Gastrocnemius medialis (tissue), 4 donors: Measurements from ENCODE around the gene PLPP1. TPM values are rescaled to one million over a fixed set of nuclear protein-coding genes. Genes with fewer than 3 reads are reported as not detected.
A peak's percentile ranks its signal among the peaks of the same experiment; 100 is the strongest.

Source experiments
- ATAC-seq, 2 donors: fragments of 150-250 bp; one replicate each; pipeline ENCODE4 v1.9.1; 2016
- DNase-seq, 2 donors: peaks; one replicate each; pipeline ENCODE4 v3.0.0-alpha.2; 2019
- H3K27ac ChIP-seq, 4 donors: fragments of 200-600 bp; sonication (generic); 1 replicate in 1 of 4; 2 replicates in 3 of 4; pipeline ENCODE4 v1.5.1; 2016 to 2018; ENCODE audit warnings: mild to moderate bottlenecking in 2 of 4, moderate library complexity in 1 of 4
- H3K27me3 ChIP-seq, 3 donors: fragments of 200-600 bp; sonication (generic) in 2 of 3; 1 replicate in 1 of 3; 2 replicates in 2 of 3; pipeline versions ENCODE4 v1.5.1 to v1.6.0; 2016 to 2019; ENCODE audit warnings: mild to moderate bottlenecking in 1 of 3, moderate library complexity in 1 of 3
- H3K36me3 ChIP-seq, 2 donors: fragments of 200-600 bp; sonication (generic) in 1 of 2; one replicate each; pipeline ENCODE4 v1.5.1; 2017 to 2018
- H3K4me1 ChIP-seq, 2 donors: fragments of 200-600 bp; sonication (generic) in 1 of 2; one replicate each; pipeline ENCODE4 v1.5.1; 2016 to 2017; ENCODE audit warnings: mild to moderate bottlenecking in 2 of 2
- H3K4me3 ChIP-seq, 4 donors: fragments of 200-600 bp; sonication (generic) in 3 of 4; 1 replicate in 1 of 4; 2 replicates in 3 of 4; pipeline ENCODE4 v1.5.1; 2016 to 2019; ENCODE audit warnings: mild to moderate bottlenecking in 2 of 4
- H3K9me3 ChIP-seq, 3 donors: fragments of 200-600 bp; sonication (generic) in 2 of 3; 1 replicate in 1 of 3; 2 replicates in 2 of 3; pipeline ENCODE4 v1.5.1; 2016 to 2019
- CTCF ChIP-seq, 5 experiments: fragments of 450-650 bp in 3 of 5; fragments of 200-600 bp in 2 of 5; sonication (generic) in 2 of 5; IDR thresholded peaks in 4 of 5; conservative IDR thresholded peaks in 1 of 5; 1 replicate in 4 of 5; 2 replicates in 1 of 5; pipeline ENCODE4 v1.5.1; 2016 to 2019; ENCODE audit warnings: antibody characterized with exemption in 5 of 5, mild to moderate bottlenecking in 3 of 5, moderate library complexity in 3 of 5
- POLR2A ChIP-seq, 2 donors: fragments of 450-650 bp; IDR thresholded peaks; one replicate each; pipeline ENCODE4 v1.6.1; 2017; ENCODE audit warnings: antibody characterized with exemption in 2 of 2, mild to moderate bottlenecking in 2 of 2, moderate library complexity in 2 of 2
- in situ Hi-C, 4 donors: fragments of 200-750 bp; cut with MboI; loops; one replicate each; pipeline versions ENCODE4 v1.15.0 to v1.8.0; 2017; ENCODE audit warnings: low sequenced_read_pairs in 4 of 4
- intact Hi-C: fragments of 100-400 bp; cut with DNase I; formaldehyde crosslinking; loops from one replicate; pipeline ENCODE4 v1.15.1; 2023; ENCODE audit warnings: low total_unique reads
- total RNA-seq, 4 donors: library from RNA; depleted of rRNA; stranded (reverse); fragments of >200 nt; gene quantifications; one replicate each; pipeline versions ENCODE4 v1.1.0 to v1.2.3, GENCODE V29; 2016

Gene PLPP1
- total RNA-seq, 4 donors from 2014 or later = 79.8 to 147 (median 91.5) TPM

- H3K27me3 ChIP-seq = no peaks in the 10 kb centered on the region
- no peaks in the 10 kb centered on the region for H3K36me3 ChIP-seq
- H3K27ac ChIP-seq = peak overlapping the region; percentile 57 to 78 (median 64)
- intact Hi-C loops = loop anchor here (5.0 kb wide), 1 partner anchor 40 kb away; no protein-coding TSS in a partner anchor
- no peaks in the 10 kb centered on the region for H3K9me3 ChIP-seq
- TF ChIP-seq CTCF (IDR thresholded peaks at IDR 0.05 in 4 of 5, conservative IDR thresholded peaks at IDR 0.05 in 1 of 5) = no peak
- no peak for TF ChIP-seq POLR2A (IDR thresholded peaks at IDR 0.05)
- peaks cover 28 to 41% of the 10 kb centered on the region in 2 donors for H3K4me1 ChIP-seq
- peak; percentile 28 to 56 for DNase-seq
- H3K4me3 ChIP-seq = no peak overlapping the region
- peak; percentile 83 to 91 for ATAC-seq
- in situ Hi-C loops = no loop called here
These were observed 42.7 kb upstream of the PLPP1 start for GRCh38 chr5:55577353-55578060.

GRCh38 chr5:55576661-55577060 lies 41.9 kb upstream of the PLPP1 start:
- no peak for DNase-seq
- Histone ChIP-seq H3K4me1 (peaks cover 28 to 41% of the 10 kb centered on the region in 2 donors), H3K9me3 (no peaks in the 10 kb centered on the region), H3K36me3 (no peaks in the 10 kb centered on the region), H3K4me3 (no peak overlapping the region), H3K27me3 (no peaks in the 10 kb centered on the region), H3K27ac (peak overlapping the region; percentile 57 to 78 (median 64))
- ATAC-seq = no peak
- TF ChIP-seq POLR2A (IDR thresholded peaks at IDR 0.05) (no peak), CTCF (IDR thresholded peaks at IDR 0.05 in 4 of 5, conservative IDR thresholded peaks at IDR 0.05 in 1 of 5) (no peak)
- in situ Hi-C loops = no loop called here
- intact Hi-C loops = loop anchor here (5.0 kb wide), 1 partner anchor 39 kb away; no protein-coding TSS in a partner anchor

- Histone ChIP-seq H3K27me3 (no peaks in the 10 kb centered on the region), H3K9me3 (no peaks in the 10 kb centered on the region), H3K4me3 (no peak overlapping the region), H3K4me1 (peaks cover 28 to 41% of the 10 kb centered on the region in 2 donors), H3K27ac (peak overlapping the region; percentile 57 to 78 (median 64)), H3K36me3 (no peaks in the 10 kb centered on the region)
- DNase-seq (no peak), ATAC-seq (no peak)
- intact Hi-C loops = loop anchor here (5.0 kb wide), 1 partner anchor 39 kb away; no protein-coding TSS in a partner anchor
- TF ChIP-seq CTCF (IDR thresholded peaks at IDR 0.05 in 4 of 5, conservative IDR thresholded peaks at IDR 0.05 in 1 of 5) (no peak), POLR2A (IDR thresholded peaks at IDR 0.05) (no peak)
- in situ Hi-C loops = no loop called here
These were observed 41.2 kb upstream of the PLPP1 start for GRCh38 chr5:55575815-55576583.

- Histone ChIP-seq H3K27me3 (no peaks in the 10 kb centered on the region), H3K4me3 (no peak overlapping the region), H3K4me1 (peaks cover 11 to 35% of the 10 kb centered on the region in 2 donors), H3K9me3 (no peaks in the 10 kb centered on the region), H3K27ac (no peak overlapping the region), H3K36me3 (no peaks in the 10 kb centered on the region)
- intact Hi-C loops (no loop called here), in situ Hi-C loops (no loop called here)
- no peak for TF ChIP-seq CTCF (IDR thresholded peaks at IDR 0.05 in 4 of 5, conservative IDR thresholded peaks at IDR 0.05 in 1 of 5)
- TF ChIP-seq POLR2A (IDR thresholded peaks at IDR 0.05) = no peak
- DNase-seq = no peak
- no peak for ATAC-seq
These were observed 37.8 kb upstream of the PLPP1 start for GRCh38 chr5:55572600-55572999.
